A673 (cell line): ENCODE results near the gene POLDIP2.

Source experiments
- CTCF ChIP-seq: fragments of 300-800, 200-600 bp; sonication (generic); conservative IDR thresholded peaks from 2 replicates; pipeline ENCODE4 v1.5.1; 2017; ENCODE audit warnings: low read depth, mild to moderate bottlenecking, antibody characterized with exemption, low read length, moderate library complexity, mixed read lengths
- EZH2 ChIP-seq: fragments of 200-600 bp; sonication (generic); IDR thresholded peaks from 2 replicates; pipeline ENCODE4 v1.6.1; 2017; ENCODE audit warnings: borderline replicate concordance, low read depth, mild to moderate bottlenecking, mixed read lengths, antibody characterized with exemption, low read length; ENCODE audit not compliant: poor library complexity, severe bottlenecking

- TF ChIP-seq CTCF (no peak), EZH2 (no peak)
Observed at GRCh38 chr17:28369684-28370034, 12.3 kb upstream of the POLDIP2 start.
